ENCODE data around the gene ADAMTS15.

DNA sequence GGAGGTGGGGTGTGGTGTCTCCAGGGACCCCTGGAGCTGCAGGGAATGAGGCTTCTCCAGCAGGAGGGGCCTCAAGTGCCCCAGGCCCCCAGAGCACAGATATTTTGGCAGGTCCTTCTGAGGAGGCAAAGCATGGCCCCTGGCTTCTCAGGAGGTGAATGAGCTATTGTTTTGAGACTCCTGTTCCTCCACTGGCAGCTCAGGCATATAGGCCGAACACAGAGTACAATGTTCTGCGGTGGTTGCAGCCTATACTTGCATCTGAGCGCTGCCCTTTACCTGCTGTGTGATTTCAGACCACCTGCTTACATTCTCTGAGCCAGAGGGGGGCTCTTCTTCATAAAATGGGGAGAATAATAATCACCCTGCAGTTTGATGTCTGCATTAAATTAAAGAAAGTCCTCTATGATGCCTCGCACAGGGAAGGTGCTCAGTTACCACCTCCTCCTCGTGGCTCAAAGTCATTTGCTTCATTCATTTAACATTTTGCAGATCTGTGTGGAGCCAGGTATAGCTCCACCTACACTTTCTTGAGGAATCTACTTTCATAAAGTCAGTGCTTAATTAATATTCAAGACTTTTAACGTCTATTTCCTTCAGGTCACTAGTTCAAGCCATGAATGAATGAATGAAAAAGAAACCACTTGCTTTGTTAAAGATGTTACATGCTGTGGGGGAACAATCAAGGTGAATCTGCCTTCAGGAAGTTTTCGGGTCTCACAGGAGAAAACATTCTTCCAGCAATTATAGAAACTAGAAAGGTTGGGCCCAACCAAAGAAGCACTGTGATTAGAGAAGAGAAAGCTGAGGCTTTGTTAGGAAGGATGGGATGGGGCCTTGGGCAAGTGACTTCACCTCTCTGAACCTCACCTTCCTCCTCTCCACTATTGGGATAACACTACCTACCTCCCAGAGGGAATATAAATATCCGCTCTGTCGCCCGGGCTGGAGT, 68.4 kb downstream of the ADAMTS15 start:
- TF ChIP-seq, protein P1, sequence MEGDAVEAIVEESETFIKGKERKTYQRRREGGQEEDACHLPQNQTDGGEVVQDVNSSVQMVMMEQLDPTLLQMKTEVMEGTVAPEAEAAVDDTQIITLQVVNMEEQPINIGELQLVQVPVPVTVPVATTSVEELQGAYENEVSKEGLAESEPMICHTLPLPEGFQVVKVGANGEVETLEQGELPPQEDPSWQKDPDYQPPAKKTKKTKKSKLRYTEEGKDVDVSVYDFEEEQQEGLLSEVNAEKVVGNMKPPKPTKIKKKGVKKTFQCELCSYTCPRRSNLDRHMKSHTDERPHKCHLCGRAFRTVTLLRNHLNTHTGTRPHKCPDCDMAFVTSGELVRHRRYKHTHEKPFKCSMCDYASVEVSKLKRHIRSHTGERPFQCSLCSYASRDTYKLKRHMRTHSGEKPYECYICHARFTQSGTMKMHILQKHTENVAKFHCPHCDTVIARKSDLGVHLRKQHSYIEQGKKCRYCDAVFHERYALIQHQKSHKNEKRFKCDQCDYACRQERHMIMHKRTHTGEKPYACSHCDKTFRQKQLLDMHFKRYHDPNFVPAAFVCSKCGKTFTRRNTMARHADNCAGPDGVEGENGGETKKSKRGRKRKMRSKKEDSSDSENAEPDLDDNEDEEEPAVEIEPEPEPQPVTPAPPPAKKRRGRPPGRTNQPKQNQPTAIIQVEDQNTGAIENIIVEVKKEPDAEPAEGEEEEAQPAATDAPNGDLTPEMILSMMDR (conservative IDR thresholded peaks at IDR 0.05 in 1 of 2, IDR thresholded peaks at IDR 0.05 in 1 of 2; ENCODE audit: extremely low read depth in 1 of 2, insufficient read depth in 1 of 2, low read depth in 1 of 2, low read length in 2 of 2) = no peak
- no peak for TF ChIP-seq EZH2 (IDR thresholded peaks at IDR 0.05; ENCODE audit: borderline replicate concordance, low read length)

Measured in mammary epithelial cell (primary cell).